NCI-H748 treated with DMSO at 0.1 percent for 48 hours (cell line): ENCODE measurements around the gene C9orf153.
A peak's percentile ranks its signal among the peaks of the same experiment; 100 is the strongest.

Source experiments
- DNase-seq: peaks from one replicate; lab custom pipeline; 2025; lab: John Stamatoyannopoulos, UW

C9orf153 gene

DNA sequence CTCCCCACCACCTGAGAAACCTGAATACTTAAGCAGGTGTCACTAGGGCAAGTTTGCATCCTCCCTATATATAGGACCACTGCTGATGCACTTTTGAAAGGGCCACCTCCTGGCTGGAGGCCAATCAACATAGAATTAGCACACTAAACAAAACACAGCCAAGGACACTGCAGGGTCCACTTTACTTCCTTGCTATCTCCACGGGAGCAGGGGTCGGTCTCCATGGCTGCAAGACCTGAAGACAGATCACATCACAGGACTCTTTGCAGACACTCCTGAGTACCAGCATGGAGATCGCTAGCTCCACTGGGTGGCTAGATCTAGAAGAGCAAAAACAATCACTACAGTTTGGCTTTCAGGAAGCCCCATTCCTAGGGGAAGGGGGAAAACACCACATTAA lies 72.3 kb downstream of the C9orf153 start:
- peak; percentile 65 for DNase-seq

DNA sequence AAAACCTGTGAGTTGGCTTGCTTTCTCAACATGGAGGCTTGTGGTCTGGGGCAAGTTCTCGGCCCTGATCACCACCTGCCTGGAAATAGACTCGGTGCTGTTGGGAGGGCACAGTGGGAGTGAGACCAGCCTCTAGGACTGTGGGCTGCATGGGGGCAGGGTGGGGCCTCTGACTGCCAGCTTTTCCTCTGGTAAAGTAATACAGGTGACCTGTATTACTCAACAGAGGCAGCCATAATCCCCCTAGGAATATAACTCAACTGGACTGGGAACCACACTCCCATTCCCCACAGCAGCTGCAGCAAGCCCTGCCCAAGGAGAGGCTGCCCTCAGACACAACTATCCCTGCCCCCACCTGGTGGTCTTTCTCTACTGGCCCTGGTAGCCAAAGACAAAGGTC lies 72.8 kb downstream of the C9orf153 start:
- DNase-seq: no peak

DNA sequence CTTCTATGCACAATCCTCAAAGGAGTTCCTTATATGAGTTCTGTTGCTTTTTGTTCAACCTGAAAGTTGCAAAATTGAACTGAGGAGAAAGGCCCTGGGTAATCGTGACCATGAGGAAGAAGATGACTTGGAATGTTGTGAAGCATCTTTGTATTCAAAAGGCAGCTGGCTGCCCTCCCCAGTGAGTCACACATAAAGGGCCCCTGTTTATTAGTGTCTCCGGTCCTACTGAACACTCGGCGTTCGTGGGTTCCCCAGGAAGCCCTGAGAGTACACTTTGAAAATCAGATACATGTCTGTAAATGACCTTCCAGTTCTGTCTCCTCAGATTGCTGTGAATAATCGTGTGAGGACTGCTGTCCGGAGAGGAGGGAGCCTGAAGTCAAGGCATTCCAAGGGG lies 73.6 kb downstream of the C9orf153 start:
- no peak for DNase-seq

DNA sequence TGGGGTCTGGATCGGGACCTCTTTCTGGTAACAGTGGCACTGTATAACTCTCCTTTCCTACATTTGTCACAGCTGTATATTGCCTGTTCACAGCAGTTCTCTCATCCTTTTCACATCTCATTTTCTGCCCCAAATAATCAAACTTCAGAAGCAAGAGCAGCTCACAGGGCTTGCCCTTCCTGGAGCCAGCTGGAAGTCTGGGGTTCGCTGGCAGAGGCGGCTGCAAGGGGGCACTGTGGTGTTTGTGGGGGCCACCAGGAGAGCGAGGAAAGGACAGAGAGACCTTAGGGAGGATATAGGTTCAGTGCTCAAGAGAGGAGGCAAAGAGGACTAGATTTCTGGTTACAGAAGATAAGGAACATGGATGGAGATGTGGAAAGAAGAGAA lies 75.3 kb downstream of the C9orf153 start:
- no peak for DNase-seq

DNA sequence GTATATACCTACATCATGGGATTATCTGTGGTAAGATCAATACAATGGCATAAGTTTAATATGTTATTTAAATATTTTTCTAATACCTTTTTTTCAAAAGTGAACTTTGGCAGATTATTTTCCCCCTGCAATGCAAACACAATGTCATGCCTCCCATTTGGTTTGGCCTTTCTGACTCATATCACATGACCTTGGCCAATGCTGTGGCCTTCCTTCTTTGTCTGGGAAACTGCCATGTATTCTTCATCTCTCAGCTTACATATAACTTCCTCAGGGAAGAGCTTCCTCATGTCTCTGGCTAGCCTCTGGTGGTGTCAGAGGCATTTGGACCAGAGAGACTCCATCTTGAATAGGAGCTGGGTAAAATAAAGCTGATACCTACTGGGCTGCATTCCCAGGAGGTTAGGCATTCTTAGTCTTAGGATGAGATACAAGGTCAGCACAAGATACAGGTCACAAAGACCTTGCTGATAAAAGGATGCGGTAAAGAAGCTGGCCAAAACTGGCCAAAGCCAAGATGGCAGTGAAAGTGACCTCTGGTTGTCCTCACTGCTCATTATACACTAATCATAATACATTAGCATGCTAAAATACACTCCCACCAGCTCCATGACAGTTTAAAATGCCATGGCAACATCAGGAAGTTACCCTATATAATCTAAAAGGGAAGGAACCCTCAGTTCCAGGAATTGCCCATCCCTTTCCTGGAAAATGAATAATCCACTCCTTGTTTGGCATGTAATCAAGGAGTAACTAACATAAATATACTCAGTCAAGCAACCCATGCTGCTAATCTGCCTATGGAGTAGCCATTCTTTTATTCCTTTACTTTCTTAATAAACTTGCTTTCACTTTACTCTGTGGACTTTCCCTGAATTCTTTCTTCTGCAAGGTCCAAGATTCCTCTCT lies 76.0 kb downstream of the C9orf153 start:
- DNase-seq: no peak

DNA sequence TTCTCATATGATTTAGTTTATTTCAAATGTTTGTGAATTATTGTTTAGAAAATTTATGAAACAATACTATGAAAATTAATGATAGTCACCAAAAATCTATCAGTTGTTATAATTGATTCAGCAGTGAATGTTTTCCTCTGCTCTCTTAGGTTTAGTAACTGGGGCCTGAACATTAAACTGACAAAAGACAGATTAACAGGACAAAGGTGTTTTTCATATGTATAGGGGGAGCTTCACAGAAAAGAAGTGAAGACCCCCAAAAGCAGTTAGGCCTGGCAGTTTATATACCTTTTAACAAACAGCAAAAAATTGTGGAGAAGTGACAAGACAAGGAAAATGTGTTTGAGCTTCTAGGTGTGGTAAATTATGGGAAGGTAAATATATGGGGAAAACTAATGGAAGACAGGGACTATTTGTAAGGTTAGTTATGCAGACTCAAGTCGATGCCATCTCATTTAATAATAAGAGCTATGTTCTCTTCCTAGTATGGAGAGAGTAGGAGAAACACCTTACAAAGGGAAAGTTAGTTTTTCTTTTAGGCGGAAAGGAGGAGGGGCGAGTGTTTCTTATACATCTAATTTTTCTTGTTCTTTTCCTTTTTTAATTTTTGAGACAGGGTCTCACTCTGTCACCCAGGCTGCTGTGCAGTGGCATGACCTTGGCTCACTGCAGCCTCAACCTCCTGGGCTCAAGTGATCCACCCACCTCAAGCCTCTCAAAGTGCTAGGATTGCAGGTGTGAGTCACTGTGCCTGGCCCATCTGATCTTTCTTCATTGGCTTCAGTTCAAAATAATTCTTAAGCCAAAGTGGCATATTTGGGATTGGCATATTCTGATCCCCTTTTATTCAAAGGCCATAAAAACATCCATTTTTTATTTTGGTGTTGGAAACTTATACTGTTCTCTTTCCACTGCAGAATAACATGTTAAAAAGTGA lies 77.8 kb downstream of the C9orf153 start:
- DNase-seq: no peak

DNA sequence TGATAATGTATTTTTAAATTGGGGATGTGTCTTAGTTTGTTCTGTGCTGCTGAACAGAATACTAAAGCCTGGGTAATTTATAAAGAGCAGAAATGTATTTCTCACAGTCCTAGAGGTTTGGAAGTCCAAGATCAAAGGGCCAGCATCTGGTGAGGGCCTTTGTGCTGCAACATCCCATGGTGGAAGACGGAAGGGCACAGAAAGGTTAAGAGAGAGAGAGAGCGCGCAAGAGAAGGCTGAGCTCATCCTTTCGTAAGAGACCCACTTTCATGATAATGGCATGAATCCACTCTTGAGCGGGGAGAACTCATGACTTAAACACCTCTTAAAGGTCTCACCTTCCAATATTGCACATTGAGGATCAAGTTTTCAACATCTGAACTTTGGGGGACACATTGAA lies 81.0 kb downstream of the C9orf153 start:
- no peak for DNase-seq

DNA sequence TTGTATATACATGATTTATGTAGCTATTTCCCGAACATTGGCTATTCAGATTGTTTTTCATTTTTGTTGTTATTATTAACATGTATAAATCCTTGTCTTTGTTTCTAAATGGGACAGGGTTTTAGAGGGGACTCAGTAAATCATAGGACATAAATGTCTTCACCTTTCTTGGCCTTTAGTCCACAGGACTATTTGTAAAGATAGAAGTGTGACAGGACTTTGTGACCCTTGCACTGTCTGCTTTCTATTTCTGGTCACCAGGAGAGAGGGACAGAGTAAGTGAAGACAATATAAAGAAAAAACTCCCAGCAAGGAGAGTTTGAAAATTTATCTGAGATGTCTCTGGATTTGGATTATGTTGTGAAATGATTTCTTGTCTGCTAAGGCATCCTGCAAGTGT lies 81.5 kb downstream of the C9orf153 start:
- DNase-seq: no peak

DNA sequence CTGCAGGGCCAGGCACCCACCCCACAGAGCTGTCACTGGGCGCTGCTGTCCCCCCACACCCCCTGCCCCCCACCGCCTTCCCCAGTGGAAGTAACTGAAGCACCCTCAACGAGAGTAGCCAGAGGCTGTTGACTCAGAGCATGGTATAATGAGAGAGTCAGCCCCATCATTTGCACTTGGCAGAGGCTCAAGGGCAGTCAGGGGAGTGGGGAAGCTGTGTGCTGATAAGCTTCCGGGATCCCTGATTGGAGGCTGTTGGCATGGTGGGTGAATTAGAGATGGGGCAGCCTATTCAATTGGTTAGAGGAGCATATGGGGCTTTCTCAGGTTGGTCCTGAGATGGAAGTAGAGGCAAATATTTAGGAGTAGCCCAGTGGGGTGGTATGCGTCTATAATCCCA lies 83.0 kb downstream of the C9orf153 start:
- peak; percentile 70 for DNase-seq

DNA sequence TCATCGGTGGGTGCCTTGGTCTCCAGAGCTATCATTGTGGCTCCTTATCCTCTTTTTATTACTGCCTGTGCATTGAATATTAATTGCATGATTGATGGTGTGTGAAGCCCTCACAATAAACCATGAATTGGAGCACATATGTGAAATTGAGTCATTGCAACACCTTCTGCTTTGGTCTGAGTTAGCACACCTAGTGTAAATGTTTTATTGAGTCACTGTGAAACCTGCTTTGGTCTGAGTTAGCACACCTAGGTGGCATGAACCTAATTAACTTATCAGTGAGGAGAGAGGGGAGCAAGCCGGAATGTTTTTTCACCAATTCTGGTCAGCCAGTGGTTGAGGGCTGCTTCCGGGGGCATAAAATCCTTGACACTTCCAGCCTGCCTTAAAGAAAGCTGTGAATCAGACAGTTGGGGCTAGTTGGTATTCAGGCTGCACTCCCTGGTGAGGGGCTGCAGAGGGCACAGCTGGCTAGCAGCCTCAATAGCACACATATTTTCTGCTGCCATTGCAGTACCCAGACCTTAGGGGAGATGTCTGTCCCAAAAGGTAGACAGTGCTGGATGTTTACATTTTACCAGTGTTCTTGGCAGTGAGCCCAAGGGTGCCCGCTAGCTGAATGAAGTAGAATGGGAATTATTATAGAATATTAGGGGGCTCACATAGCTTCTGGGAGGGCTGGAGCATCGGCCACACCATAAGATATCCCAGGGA lies 83.6 kb downstream of the C9orf153 start:
- DNase-seq: peak; percentile 63

DNA sequence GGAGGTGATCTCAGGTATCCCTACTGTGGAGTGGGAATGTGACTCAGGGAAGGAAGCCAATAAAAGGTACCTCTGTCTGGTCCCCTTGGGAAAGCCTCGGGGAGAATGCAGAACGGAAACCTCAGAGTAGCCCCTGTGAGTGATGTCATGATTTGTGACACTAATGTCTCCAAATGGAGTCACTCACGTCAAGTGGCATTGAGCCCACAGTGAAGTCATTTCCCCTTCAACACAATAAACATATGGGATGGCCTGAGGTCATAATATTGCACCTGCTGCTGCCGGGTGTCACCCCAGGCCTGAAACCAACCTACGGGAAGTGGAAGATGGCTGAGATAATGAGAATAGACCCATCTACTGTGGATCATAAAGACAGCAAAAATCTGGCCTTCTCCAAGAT lies 84.2 kb downstream of the C9orf153 start:
- DNase-seq: no peak
